ENCODE measurements around the gene C2orf78.
A peak's percentile ranks its signal among the peaks of the same experiment; 100 is the strongest.
"Not testable (repeated sequence)": the region's sequence is repeated elsewhere in the genome, so short reads cannot be mapped to it uniquely, and the experiment has no call there.

The C2orf78 gene

GRCh38 chr2:73766994-73767393 lies 17.0 kb upstream of the C2orf78 start:
- no peak overlapping the region for H3K4me3 ChIP-seq (ENCODE audit: low read depth, low read length)
- no peak for DNase-seq (ENCODE audit: low read depth)
- no peak for TF ChIP-seq CTCF (IDR thresholded peaks at IDR 0.05; ENCODE audit: low read depth, low read length, missing control alignments)

- no peak overlapping the region for H3K4me3 ChIP-seq (ENCODE audit: low read depth, low read length)
- no peak for TF ChIP-seq CTCF (IDR thresholded peaks at IDR 0.05; ENCODE audit: low read depth, low read length, missing control alignments)
- no peak for DNase-seq (ENCODE audit: low read depth)
Measured at GRCh38 chr2:73770725-73771124, 13.3 kb upstream of the C2orf78 start.

- no peak for TF ChIP-seq CTCF (IDR thresholded peaks at IDR 0.05; ENCODE audit: low read depth, low read length, missing control alignments)
- no peak overlapping the region for H3K4me3 ChIP-seq (ENCODE audit: low read depth, low read length)
- DNase-seq (ENCODE audit: low read depth) = no peak
Measured at GRCh38 chr2:73772819-73773218, 11.2 kb upstream of the C2orf78 start.

- DNase-seq (ENCODE audit: low read depth) = no peak
- TF ChIP-seq CTCF (IDR thresholded peaks at IDR 0.05; ENCODE audit: low read depth, low read length, missing control alignments) = no peak
- H3K4me3 ChIP-seq (ENCODE audit: low read depth, low read length) = no peak overlapping the region
Measured at GRCh38 chr2:73776381-73776780, 7.6 kb upstream of the C2orf78 start.

- TF ChIP-seq CTCF (IDR thresholded peaks at IDR 0.05; ENCODE audit: low read depth, low read length, missing control alignments) = no peak
- no peak for DNase-seq (ENCODE audit: low read depth)
Measured at GRCh38 chr2:73776869-73777519, 7.0 kb upstream of the C2orf78 start.

GRCh38 chr2:73778867-73779466 lies 5.0 kb upstream of the C2orf78 start:
- H3K4me3 ChIP-seq (ENCODE audit: low read depth, low read length) = peak overlapping the region; percentile 81
- not testable (repeated sequence) for DNase-seq (ENCODE audit: low read depth)

More at GRCh38 chr2:73776869-73777519, 7.0 kb upstream of the C2orf78 start:
- H3K4me3 ChIP-seq (ENCODE audit: low read depth, low read length) = no peak overlapping the region; the same call in 1 of the 2 replicates

GRCh38 chr2:73779467-73780236 lies 4.3 kb upstream of the C2orf78 start, which contains the start of gene DUSP11:
Gene DUSP11 (minus strand): TSS chr2:73780103. CDS start chr2:73779974, 129 bp downstream.
- TF ChIP-seq CTCF (IDR thresholded peaks at IDR 0.05; ENCODE audit: low read depth, low read length, missing control alignments) = peak; percentile 94
- H3K4me3 ChIP-seq (ENCODE audit: low read depth, low read length) = peak within 1 kb of the TSS; percentile 81
- peak; percentile 92 for DNase-seq (ENCODE audit: low read depth)

Measured in GM12864 (cell line).